Thyroid gland (tissue), 4 donors: Measurements from ENCODE around the gene DCPS.
"Not testable (repeated sequence)": the region's sequence is repeated elsewhere in the genome, so short reads cannot be mapped to it uniquely, and the experiment has no call there.

Experiments used
- CTCF ChIP-seq, 6 experiments: fragments of 200-600 bp in 3 of 6; fragments of 450-650 bp in 3 of 6; sonication (generic) in 3 of 6; IDR thresholded peaks; one replicate each; pipeline ENCODE4 v1.5.1; 2016 to 2019; ENCODE audit warnings: antibody characterized with exemption in 6 of 6, mild to moderate bottlenecking in 2 of 6, inconsistent platforms in 1 of 6, moderate library complexity in 1 of 6
- POLR2A ChIP-seq, 2 donors: fragments of 450-650 bp; IDR thresholded peaks; one replicate each; pipeline ENCODE4 v1.6.1; 2017; ENCODE audit warnings: antibody characterized with exemption in 2 of 2, mild to moderate bottlenecking in 2 of 2, moderate library complexity in 1 of 2

- TF ChIP-seq CTCF, POLR2A (IDR thresholded peaks at IDR 0.05): not testable (repeated sequence)
Observed at GRCh38 chr11:126374562-126375300, 70.9 kb downstream of the DCPS start.
